Measurements from ENCODE around the gene LARP1B.
A peak's percentile ranks its signal among the peaks of the same experiment; 100 is the strongest.
"Not testable (repeated sequence)": the region's sequence is repeated elsewhere in the genome, so short reads cannot be mapped to it uniquely, and the experiment has no call there.

The LARP1B gene

DNA sequence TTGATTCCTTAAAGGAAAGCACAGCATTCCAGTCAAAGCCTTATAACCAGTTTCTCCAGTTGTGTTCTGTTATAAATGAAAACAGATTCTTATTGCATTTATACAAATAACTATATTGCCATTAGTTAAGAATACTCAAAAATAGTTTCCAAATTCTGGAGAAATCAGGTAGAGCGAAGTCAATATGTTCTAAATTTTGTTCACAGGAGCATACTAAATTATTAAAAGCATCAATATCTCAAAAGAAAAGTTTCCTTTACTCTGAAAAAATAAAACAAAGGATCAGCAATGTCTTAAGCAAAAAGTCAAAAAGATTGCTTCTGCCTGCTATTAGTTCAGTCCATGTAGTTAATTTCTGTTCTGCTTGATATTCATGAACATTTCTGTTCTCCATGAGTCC is 186.8 kb downstream of the LARP1B start:
- TF ChIP-seq, protein P1, sequence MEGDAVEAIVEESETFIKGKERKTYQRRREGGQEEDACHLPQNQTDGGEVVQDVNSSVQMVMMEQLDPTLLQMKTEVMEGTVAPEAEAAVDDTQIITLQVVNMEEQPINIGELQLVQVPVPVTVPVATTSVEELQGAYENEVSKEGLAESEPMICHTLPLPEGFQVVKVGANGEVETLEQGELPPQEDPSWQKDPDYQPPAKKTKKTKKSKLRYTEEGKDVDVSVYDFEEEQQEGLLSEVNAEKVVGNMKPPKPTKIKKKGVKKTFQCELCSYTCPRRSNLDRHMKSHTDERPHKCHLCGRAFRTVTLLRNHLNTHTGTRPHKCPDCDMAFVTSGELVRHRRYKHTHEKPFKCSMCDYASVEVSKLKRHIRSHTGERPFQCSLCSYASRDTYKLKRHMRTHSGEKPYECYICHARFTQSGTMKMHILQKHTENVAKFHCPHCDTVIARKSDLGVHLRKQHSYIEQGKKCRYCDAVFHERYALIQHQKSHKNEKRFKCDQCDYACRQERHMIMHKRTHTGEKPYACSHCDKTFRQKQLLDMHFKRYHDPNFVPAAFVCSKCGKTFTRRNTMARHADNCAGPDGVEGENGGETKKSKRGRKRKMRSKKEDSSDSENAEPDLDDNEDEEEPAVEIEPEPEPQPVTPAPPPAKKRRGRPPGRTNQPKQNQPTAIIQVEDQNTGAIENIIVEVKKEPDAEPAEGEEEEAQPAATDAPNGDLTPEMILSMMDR (IDR thresholded peaks at IDR 0.05; ENCODE audit: low read depth, low read length): no peak
- DNase-seq (ENCODE audit: extremely low read depth, low read depth): no peak

DNA sequence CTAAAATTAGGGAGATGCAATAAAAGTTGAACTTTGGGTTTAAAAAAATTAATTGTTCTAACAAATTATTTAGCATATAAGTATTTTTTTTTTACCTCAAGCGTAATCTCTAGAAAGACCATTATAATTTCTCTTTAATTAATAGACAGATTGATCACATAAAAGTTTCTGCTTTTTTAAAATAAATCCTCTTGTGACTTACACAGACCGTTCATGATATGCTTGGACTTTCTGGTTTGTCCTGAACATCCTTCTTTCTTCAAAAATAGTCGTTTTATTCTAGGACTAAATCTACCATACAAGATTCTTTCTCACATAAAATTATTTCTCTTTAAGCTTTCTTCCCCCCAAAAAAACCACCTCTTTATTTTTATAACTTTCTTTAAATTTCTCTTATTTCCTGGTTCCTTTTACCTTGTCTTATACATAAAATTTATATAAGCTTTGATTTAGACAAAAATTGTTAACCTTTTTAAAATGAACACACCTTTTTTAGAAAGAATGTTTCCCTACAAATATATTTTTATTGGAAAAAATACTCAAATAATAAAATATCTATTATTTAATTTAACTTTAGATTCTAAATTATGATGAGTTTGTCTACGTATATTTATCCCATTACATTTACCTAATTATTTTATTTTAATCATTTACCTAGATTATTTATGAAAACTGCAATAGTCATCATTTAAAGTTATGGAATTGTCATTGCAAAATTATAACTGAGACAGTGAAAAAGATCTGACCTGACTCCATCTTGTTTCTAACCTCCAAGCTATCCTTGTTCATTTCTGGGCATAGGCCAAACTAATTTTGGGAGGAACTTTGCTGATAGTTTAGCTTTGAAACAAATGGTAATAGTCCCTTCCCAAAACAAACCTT is 188.9 kb downstream of the LARP1B start:
- DNase-seq (ENCODE audit: extremely low read depth, low read depth): no peak
- TF ChIP-seq, protein P1 (IDR thresholded peaks at IDR 0.05; ENCODE audit: low read depth, low read length): no peak

DNA sequence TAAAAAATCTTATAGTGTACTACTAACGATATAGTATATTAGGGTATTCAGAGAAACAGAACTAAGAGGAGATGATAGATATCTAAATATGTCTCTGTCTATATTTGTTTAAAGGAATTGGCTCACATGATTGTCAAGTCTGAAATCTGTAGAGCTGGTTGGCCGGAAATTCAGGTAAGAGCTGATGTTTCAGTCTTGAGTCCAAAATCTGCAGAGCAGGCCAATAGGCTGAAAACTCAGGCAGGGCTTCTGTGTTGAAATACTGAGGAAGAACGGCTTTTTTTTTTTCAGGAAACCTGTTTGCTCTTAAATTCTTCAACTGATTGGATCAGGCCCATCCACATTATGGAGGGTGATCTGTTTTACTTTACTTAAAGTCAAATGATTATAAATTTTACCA is 194.8 kb downstream of the LARP1B start:
- TF ChIP-seq, protein P1 (IDR thresholded peaks at IDR 0.05; ENCODE audit: low read depth, low read length): no peak
- no peak for DNase-seq (ENCODE audit: extremely low read depth, low read depth)

DNA sequence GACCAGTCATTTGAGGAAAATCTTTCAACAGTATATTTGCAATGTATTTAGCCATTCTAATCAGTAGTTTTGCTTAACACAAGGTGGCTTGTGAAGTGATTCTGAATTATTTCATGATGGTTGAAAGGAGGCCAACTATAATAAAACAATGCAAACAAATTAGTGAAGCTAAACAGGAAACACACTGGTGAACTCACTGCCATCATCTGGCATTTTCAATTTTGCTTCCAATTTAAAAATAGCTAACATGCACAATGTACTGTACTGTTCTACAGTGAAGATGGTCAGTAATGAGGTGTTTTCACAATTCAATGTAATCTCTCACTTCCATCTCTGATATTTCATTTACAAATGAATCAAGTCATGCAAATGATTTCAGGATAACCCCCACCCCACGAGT is 195.4 kb downstream of the LARP1B start:
- TF ChIP-seq, protein P1 (IDR thresholded peaks at IDR 0.05; ENCODE audit: low read depth, low read length): no peak
- peak; percentile 27 for DNase-seq (ENCODE audit: extremely low read depth, low read depth)

DNA sequence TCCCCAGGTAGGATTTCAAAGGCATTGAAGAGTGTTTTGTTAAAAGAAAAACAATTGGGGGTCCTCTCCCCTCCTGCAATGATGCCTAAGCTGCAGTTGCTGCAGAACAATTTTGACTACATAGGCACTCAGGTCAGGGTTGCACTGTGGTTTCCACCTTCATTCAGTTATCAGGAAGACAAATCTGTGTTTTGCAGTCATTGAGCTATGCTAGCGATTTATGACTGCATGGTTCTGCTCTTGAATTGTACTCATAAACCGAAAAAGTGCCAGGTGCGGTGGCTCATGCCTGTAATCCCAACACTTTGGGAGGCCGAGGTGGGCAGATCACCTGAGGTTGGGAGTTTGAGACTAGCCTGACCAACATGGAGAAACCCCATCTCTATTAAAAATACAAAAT is 197.1 kb downstream of the LARP1B start:
- not testable (repeated sequence) for DNase-seq (ENCODE audit: extremely low read depth, low read depth)

DNA sequence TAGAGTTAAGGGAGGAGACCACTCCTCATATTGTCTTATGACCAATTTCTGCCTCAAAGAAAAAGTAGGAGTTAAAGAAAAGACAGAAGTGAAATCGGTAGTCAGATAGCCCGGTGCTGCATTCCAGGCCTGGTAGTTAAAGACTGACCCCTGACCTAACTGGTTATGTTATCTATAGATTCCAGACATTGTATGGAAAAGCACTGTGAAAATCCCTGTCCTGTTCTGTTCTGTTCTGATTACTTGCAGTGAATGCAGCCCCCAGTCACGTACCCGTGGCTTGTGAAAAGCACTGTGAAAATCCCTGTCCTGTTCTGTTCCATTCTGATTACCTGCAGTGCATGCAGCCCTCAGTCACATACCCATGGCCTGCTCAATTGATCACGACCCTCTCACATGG is 198.8 kb downstream of the LARP1B start:
- DNase-seq (ENCODE audit: extremely low read depth, low read depth): not testable (repeated sequence)
